Dedifferentiated amniotic fluid mesenchymal stem cell (primary cell): ENCODE measurements around the gene BMF.
A peak's percentile ranks its signal among the peaks of the same experiment; 100 is the strongest.

Experiments used
- DNase-seq: peaks from one replicate; pipeline ENCODE4 v3.0.0-alpha.2; 2016; ENCODE audit errors: extremely low spot score

The BMF gene

GRCh38 chr15:40065166-40065565, 43.5 kb downstream of the BMF start:
- DNase-seq, result no peak

GRCh38 chr15:40064231-40064894, 44.3 kb downstream of the BMF start:
- no peak for DNase-seq

GRCh38 chr15:40063563-40064011, 45.1 kb downstream of the BMF start:
- peak; percentile 48 for DNase-seq

DNA sequence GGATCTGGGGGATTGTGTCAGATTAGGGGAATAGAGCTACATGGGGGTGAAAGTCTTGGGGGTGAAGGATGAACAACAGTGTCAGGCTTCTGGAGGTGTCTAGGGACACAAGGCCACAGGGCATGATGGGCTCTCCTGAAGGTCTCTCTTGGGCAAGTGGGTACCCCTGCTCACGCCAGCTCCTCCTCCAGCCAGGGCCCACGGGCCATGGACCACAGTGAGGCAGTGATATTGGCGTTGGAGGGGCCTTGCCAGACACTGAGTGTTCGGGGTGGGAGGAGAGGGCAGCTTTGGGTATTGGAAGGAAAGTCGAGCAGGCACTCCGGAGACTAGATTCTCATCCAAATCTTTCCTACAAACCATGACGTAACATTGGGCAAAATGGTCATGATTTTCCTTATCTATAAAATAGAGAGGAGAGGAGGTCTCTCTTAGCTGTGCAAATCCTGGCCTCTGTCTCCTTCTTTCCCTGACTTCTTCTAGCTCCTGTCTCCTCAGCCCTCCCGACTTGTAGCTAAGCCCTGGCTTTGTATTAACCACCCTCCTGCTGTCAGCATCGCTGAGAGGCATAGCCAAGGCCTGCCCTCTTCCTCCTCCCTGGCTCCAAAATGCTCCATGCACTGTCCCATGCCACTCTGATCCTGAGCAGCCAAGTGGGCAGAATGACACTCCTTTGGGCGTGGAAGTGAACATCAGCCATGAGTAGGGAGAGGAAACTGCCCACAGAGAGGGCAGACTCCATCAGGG, 45.7 kb downstream of the BMF start:
- DNase-seq, result no peak

DNA sequence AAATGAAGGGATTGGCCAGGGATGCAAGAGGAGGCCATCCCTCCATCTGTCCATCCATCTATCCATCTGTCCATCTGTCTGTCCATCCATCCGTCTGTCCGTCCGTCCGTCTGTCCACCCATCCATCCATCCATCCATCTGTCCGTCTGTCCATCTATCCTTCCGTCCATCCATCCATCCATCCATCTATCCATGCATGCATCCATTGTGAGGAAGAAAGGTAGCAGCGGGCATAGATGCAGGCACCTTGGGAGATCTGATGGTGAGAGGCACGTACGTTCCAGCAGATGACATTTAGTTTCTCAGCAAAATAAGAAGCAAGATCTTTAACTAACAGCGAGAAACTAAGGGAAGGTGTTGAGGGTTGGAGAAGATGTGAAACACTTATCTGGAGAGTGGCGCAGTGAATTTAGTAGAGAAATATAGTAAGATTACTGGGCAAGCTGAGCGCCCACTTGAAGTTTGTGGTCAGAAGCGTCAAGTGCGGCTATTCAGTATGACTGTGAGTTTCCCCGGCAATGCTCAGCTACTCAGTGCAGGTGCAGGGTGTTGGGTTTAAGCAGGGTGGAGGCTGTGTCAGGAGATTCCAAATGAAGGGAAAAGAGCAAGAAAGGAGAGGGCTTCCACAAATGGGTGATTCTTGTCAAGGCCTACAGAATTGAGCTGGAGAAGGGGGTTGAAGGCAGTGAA, 47.3 kb downstream of the BMF start:
- no peak for DNase-seq

DNA sequence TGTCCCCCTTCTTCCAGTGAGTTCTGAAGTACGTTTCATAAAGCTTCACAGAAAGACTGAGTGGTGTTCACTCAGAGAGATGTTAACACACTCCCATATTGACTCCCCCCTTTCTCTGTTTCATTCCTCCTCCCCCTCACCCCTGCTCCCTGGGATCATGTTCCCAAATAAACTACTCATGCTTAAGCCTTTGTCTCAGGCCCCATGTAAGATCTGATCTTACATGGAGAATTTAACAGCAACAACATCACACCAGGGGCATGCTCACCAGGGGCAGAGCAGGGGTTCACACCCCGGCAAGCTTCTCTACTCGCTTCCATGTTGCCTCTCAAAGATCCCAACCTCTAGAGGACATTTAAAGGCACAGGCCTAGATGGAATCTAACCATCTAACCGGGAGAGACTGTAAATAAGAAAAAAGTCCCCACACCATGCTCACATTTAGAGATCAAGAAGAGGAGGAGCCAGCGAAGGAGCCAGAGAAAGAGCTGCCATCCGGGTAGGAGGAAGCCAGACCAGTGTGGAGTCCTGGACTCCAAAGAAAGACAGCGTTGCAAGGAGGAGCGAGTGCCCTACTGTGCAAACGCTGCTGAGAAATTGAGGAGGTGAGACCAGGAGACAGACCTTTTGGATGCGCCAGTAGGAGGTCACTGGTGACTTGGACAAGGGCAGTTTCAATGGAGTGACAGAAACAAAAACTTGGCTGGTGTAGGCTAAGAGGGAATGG, 48.3 kb downstream of the BMF start:
- no peak for DNase-seq

- no peak for DNase-seq
Measured at GRCh38 chr15:40059821-40060220, 48.9 kb downstream of the BMF start.

GRCh38 chr15:40058476-40059140, 50.1 kb downstream of the BMF start:
- no peak for DNase-seq

GRCh38 chr15:40055576-40056293, 52.9 kb downstream of the BMF start:
- DNase-seq, result no peak

- no peak for DNase-seq
Measured at GRCh38 chr15:40054855-40055575, 53.7 kb downstream of the BMF start.

GRCh38 chr15:40054605-40054854, 54.1 kb downstream of the BMF start:
- no peak for DNase-seq

DNA sequence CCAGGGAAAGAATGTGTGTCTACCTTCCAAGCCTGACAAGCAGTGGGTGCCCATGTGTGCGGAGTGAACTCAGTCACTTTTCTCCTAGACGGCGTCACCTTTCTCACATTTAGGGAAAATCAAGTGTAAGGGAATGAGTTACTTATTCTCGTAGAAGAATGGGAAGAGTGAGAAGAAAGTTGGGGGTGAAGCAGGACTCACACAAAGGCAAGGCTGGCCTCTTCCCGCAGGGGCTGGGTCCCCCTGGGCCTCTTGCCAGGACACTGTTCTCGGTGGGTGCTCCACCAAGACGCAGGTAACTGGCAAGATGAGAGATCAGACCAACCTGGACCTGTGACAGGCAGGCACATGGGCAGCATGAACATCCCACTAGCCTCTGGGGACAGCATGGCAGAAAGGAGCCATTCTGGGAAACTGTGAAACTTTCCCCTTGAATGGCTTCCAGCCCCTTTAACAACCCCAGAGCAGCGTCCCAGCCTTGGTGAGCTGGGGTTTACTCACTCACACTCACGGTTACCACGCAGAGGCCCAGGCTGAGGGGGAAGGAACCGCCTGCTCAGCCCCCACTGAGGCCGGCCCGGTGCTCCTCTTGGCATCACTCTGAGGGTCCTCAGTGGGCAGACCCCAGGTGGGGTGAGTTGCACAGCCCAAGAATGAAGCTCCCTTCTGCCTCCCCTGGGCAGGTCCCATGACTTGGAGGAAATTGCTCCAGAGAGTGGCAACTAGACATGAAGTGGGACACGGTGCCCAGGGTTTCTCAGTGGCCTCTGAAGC, 54.7 kb downstream of the BMF start:
- DNase-seq, result no peak

DNA sequence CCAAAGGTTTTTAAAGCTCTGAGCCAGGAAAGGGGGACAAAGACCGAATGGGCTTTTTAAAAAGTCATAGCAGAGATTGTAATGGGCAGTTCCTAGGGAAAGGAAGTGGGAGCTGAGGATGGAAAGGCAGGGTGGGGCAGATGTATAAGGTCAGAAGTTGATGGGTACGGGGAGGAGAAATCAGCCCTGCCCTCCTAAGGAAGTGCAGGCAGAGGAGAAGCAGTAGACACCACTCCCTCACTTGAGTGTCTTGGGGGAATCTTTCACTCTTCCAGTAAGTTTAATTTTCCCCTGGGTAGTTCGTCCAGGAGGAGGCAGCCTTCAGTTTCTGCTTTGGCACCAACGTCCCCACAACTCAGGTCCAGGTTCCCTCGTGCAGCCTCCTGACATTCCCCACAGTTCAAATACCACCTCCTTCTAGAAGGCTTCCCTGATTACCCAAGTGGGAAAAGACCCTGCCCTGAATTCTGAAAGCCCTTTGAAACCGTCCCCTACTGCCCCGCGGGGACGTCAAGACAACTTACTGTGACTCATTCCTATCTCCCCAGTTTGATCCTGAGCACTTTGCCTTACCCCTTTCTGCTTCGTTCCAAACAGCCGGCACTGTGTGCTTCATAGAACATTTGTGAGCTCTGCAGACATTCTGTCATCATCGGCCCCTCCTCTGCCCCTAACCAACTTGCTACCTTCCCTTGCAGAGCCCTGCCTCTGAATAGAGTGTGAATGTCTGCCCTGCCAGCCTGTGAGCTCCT, 55.4 kb downstream of the BMF start:
- DNase-seq, result no peak

DNA sequence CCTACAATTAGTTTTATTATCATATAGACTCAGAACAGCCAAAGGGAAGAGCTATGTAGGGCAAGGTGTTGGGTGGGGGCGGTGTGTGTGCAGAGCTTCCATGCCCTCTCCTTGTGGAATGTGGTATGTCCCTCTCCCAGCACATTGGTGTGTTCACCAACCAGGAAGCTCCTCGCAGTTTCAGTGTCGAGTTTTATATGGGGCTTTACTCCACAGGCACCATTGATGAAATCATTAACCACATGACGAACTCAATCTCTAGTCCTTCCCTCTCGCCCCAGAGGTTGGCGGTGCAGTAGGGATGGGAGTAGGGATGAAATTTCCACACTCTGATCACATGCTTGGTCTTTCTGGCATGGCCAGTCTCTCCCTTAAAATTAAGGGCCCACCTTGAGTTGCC, 56.1 kb downstream of the BMF start:
- no peak for DNase-seq

DNA sequence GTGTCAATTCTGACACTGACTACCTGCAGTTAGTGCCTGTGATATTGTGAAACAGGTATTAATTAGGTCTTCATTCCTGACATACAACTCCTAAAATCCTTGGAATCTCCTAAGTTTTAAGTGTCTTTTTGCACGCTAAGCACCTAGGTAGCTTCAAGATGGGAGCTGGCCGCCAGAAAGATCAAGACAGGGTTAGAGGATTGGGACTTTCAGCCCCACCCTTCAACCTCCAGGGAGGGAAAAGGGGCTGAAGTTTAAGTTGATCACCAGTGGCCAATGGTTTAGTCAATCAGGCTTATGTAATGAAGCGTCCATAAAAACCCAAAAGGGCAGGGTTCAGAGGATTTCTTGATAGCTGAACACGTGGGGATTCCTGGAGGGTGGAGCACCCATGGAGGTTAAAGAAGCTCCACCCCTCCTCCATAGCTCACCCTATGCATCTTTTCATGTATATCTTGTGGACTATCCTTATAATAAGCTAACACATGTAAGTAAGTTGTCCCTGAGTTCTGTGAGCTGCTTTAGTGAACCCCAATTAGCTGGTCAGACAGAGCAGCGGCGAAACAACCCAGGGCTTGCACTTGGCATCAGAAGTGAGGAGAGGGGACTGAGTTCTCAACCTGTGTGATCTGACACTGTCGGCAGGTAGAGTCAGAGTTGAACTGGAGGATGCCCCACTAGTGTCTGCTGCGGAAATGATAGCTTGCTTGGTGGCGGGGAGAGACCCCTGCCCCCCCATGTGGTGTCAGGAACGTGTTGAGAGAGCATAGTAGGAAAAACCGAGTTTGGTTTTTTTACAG, 56.9 kb downstream of the BMF start:
- no peak for DNase-seq

DNA sequence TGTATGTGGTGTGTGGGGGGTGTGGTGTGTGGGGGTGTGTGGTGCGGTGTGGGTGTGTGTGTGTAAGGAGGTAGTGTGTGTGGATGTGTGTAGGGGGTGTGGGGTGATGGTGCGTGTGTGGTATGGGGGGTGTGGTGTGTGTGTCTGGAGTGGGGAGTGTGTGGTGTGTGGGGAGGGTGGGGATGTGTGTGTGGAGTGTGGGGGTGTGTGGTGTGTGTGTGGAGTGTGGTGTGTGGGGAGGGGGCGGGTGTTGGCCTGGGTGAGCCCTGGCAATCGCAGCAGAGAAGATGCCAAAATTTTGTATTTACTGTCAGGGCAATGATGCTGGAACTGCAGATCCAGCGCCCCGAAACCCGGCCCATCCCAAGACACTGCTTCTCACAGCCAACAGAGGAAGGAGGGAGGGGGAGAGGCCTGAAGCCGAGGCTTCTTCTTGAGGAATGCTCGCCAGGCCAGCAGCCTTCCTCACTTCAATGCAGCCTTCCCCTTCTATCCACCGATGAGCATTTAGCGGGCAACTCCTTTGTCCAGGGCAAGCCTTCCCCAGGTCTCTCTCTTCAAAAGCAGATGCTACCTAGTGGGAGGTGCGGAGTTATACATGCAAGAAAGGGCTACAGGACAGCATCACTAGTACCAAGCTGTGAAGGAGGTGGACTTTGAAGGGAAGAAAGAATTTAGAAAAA, 57.8 kb downstream of the BMF start:
- no peak for DNase-seq

GRCh38 chr15:40048926-40049475, 59.7 kb downstream of the BMF start:
- no peak for DNase-seq
